Caco-2 (cell line): ENCODE results near the gene GJA1. TPM values are rescaled to one million over a fixed set of nuclear protein-coding genes. Genes with fewer than 3 reads are reported as not detected.

ENCODE experiments used
- BruUV-seq: library from RNA; stranded (reverse); fragments of 400-500 nt; replicated peaks from 2 replicates; lab custom pipeline; 2021; lab: Mats Ljungman, UMichigan
- CTCF ChIA-PET: fragments of 300-600 bp; sonication (Branson Sonifier 250); formaldehyde crosslinking; loops from one replicate; lab custom pipeline; 2022; ENCODE audit warnings: antibody characterized with exemption; lab: Charles Lee
- POLR2A ChIA-PET: fragments of 300-600 bp; sonication (Branson Sonifier 250); formaldehyde crosslinking; loops from one replicate; lab custom pipeline; 2022; ENCODE audit warnings: antibody characterized with exemption; lab: Charles Lee
- DNase-seq, 2 experiments: peaks; one replicate each; pipeline versions ENCODE4 v3.0.0 to v3.0.0-alpha.2; 2020 to 2022
- H3K27me3 ChIP-seq: replicated peaks from 2 replicates; pipeline ENCODE4 v1.6.0; 2011; ENCODE audit warnings: low read length; ENCODE audit not compliant: control insufficient read depth, insufficient read depth
- H3K36me3 ChIP-seq: 2 replicates; pipeline ENCODE4 v1.5.1; 2011; ENCODE audit warnings: low read length; ENCODE audit not compliant: control insufficient read depth, insufficient read depth
- H3K4me1 ChIP-seq: fragments of 250-450 bp; sonication (Bioruptor Pico); 2 replicates; pipeline ENCODE4 v1.5.1; 2020; ENCODE audit warnings: mild to moderate bottlenecking
- H3K4me3 ChIP-seq: 2 replicates; pipeline ENCODE4 v1.5.1; 2011; ENCODE audit warnings: low read depth, mild to moderate bottlenecking, control low read depth, low read length
- H3K9me3 ChIP-seq: fragments of 250-450 bp; sonication (Bioruptor Pico); 2 replicates; pipeline ENCODE4 v1.5.1; 2020; ENCODE audit warnings: mild to moderate bottlenecking, moderate library complexity
- H3K27ac Mint-ChIP-seq: one replicate; pipeline ENCODE4 v1.8.0; 2022; ENCODE audit warnings: mixed read lengths; ENCODE audit not compliant: unreplicated experiment
- H3K27me3 Mint-ChIP-seq: one replicate; pipeline ENCODE4 v1.8.0; 2022; ENCODE audit warnings: mixed read lengths; ENCODE audit not compliant: insufficient read depth, unreplicated experiment
- H3K36me3 Mint-ChIP-seq: one replicate; pipeline ENCODE4 v1.8.0; 2022; ENCODE audit warnings: mild to moderate bottlenecking, mixed read lengths; ENCODE audit not compliant: insufficient read depth, unreplicated experiment
- H3K4me1 Mint-ChIP-seq: one replicate; pipeline ENCODE4 v1.8.0; 2022; ENCODE audit warnings: low read depth, mixed read lengths; ENCODE audit not compliant: unreplicated experiment
- H3K4me3 Mint-ChIP-seq: one replicate; pipeline ENCODE4 v1.8.0; 2022; ENCODE audit warnings: mild to moderate bottlenecking, moderate library complexity, mixed read lengths; ENCODE audit not compliant: unreplicated experiment
- H3K9me3 Mint-ChIP-seq: one replicate; pipeline ENCODE4 v1.8.0; 2022; ENCODE audit warnings: mixed read lengths; ENCODE audit not compliant: unreplicated experiment
- CTCF ChIP-seq, 2 experiments: fragments of 200-600 bp in 1 of 2; IDR thresholded peaks; 1 replicate in 1 of 2; 2 replicates in 1 of 2; pipeline versions ENCODE4 v1.5.1 to v1.8.0; 2011 to 2022; ENCODE audit warnings: antibody characterized with exemption in 1 of 2, control low read depth in 1 of 2, inconsistent platforms in 1 of 2, low read depth in 1 of 2, low read length in 1 of 2, mild to moderate bottlenecking in 1 of 2, moderate library complexity in 1 of 2; ENCODE audit not compliant: insufficient read depth in 1 of 2, severe bottlenecking in 1 of 2, unreplicated experiment in 1 of 2
- intact Hi-C: fragments of 100-400 bp; cut with micrococcal nuclease; formaldehyde crosslinking; loops from one replicate; pipeline ENCODE4 v1.10.0; 2022; ENCODE audit not compliant: unreplicated experiment
- total RNA-seq: library from RNA; stranded (reverse); gene quantifications from 2 replicates; pipeline ENCODE4 v1.2.3, GENCODE V29; 2022

Gene GJA1
- total RNA-seq, 1 experiment from 2014 or later = 54.5 TPM

GRCh38 chr6:121498481-121499276 is 63.2 kb downstream of the GJA1 start:
- Histone ChIP-seq H3K27me3 (no peaks in the 10 kb centered on the region), H3K4me3 (no peak overlapping the region), H3K9me3 (no peaks in the 10 kb centered on the region), H3K4me1 (peaks cover under 1% of the 10 kb centered on the region; the same call in 1 of the 2 replicates), H3K36me3 (no peaks in the 10 kb centered on the region)
- H3K27ac Mint-ChIP-seq = no peak overlapping the region
- POLR2A ChIA-PET = no interaction called here
- intact Hi-C loops = no loop called here
- no peaks in the 10 kb centered on the region for H3K9me3 Mint-ChIP-seq
- no TSS peak for BruUV-seq
- no peaks in the 10 kb centered on the region for H3K36me3 Mint-ChIP-seq
- CTCF ChIA-PET = no interaction called here
- no peak for DNase-seq
- H3K4me3 Mint-ChIP-seq = no peak overlapping the region
- no peaks in the 10 kb centered on the region for H3K27me3 Mint-ChIP-seq
- peaks cover 10% of the 10 kb centered on the region for H3K4me1 Mint-ChIP-seq
- TF ChIP-seq CTCF (IDR thresholded peaks at IDR 0.05; ENCODE audit: insufficient read depth in 1 of 2, low read depth in 1 of 2, low read length in 1 of 2, severe bottlenecking in 1 of 2, unreplicated experiment in 1 of 2) = no peak

Other genes with a start within 250 kb of the GJA1 start
- 3.4 and 5.6 TPM in 2 replicates for gene TBC1D32, start 101.2 kb upstream of the GJA1 start, total RNA-seq